IMR-90 (cell line): ENCODE data around the gene COL18A1.

ENCODE experiments used
- CEBPB ChIP-seq: IDR thresholded peaks from 2 replicates; pipeline ENCODE4 v1.6.1; 2012; ENCODE audit warnings: low read depth, low read length, improper control_type of control experiment
- CHD1 ChIP-seq: IDR thresholded peaks from 2 replicates; pipeline ENCODE4 v1.6.1; 2012; ENCODE audit warnings: low read depth, low read length, improper control_type of control experiment
- CTCF ChIP-seq: conservative IDR thresholded peaks from 2 replicates; pipeline ENCODE4 v1.5.1; 2012; ENCODE audit warnings: mild to moderate bottlenecking, low read depth, low read length, improper control_type of control experiment
- MAZ ChIP-seq: IDR thresholded peaks from 2 replicates; pipeline ENCODE4 v1.6.1; 2012; ENCODE audit warnings: low read depth, mild to moderate bottlenecking, low read length, improper control_type of control experiment, moderate library complexity, borderline replicate concordance
- POLR2A ChIP-seq: IDR thresholded peaks from 2 replicates; pipeline ENCODE4 v1.6.1; 2012; ENCODE audit warnings: mild to moderate bottlenecking, low read depth, low read length
- RAD21 ChIP-seq: IDR thresholded peaks from 2 replicates; pipeline ENCODE4 v1.6.1; 2012; ENCODE audit warnings: low read length, improper control_type of control experiment
- SMC3 ChIP-seq: fragments of 150-350 bp; IDR thresholded peaks from 2 replicates; pipeline ENCODE4 v1.6.1; 2016; ENCODE audit warnings: low read depth, mild to moderate bottlenecking, antibody characterized with exemption, low read length, moderate library complexity

DNA sequence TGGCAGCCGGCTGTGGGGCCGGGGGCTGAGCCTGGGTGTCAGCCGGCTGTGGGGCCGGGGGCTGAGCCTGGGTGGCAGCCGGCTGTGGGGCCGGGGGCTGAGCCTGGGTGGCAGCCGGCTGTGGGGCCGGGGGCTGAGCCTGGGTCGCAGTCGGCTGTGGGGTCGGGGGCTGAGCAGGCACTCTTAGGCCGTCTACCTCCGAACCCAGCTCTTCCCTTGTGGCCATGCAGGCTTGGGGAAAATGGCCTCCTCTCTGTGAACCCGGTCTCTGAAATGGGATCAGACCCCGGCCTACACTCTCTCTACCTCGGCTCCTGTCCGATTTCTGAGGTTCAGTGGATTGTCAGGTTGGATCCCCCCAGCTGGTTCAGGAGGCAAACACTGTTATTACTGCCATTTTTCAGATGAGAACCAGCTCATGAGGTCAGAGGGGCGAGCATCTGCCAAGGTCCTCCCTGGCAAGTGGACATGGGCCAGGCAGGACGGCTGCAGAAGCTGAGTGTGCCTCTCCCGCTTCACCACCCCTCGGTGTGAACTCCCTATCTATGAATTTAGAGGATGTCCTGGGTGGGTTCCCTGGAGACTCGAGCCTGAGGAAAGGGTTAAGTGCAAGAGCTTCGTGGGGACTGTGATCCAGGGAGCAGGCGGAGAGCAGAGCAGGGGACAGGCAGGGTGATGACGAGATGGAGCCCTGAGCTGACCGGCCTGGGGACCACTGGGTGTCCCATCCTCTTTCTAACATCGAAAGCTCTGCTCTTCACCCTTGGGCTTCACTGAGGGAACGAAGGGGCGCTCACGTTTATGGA lies 10.9 kb upstream of the COL18A1 start:
- TF ChIP-seq CTCF: no peak
- no peak for TF ChIP-seq SMC3
- TF ChIP-seq CEBPB: no peak
- no peak for TF ChIP-seq CHD1
- no peak for TF ChIP-seq POLR2A
- no peak for TF ChIP-seq RAD21
- no peak for TF ChIP-seq MAZ
